GM12864 (cell line): ENCODE results near the gene ABI2.
A peak's percentile ranks its signal among the peaks of the same experiment; 100 is the strongest.

Experiments
- DNase-seq: peaks from one replicate; pipeline ENCODE4 v3.0.0-alpha.2; 2011; ENCODE audit warnings: low read depth
- H3K4me3 ChIP-seq: 2 replicates; pipeline ENCODE4 v1.5.1; 2011; ENCODE audit warnings: mild to moderate bottlenecking, low read depth, low read length, control low read depth
- TF ChIP-seq, protein P1 (sequence below): IDR thresholded peaks from 2 replicates; pipeline ENCODE4 v1.5.1; 2011; ENCODE audit warnings: low read depth, mild to moderate bottlenecking, moderate library complexity, low read length, control low read depth, inconsistent platforms; ENCODE audit errors: missing control alignments

The ABI2 gene

DNA sequence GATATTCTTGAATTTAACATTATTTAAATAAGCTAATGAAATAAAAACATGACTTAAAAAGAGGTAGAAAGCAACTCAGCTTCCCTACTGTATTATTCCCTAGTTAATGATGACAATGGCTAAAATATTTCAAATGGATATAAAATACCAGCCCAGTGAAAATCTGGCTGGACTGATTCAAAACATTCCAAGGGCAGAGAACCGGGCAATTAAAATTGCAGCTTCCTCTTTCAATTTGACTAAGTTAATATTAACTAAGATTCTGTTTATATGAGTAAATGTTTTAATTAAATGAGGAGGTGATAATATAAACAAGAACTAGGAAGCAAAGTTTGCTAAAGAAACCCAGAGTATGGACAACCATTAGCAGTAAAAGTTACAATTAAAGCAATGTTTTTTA, 141.4 kb downstream of the ABI2 start:
- H3K4me3 ChIP-seq: no peak overlapping the region
- TF ChIP-seq, protein P1, sequence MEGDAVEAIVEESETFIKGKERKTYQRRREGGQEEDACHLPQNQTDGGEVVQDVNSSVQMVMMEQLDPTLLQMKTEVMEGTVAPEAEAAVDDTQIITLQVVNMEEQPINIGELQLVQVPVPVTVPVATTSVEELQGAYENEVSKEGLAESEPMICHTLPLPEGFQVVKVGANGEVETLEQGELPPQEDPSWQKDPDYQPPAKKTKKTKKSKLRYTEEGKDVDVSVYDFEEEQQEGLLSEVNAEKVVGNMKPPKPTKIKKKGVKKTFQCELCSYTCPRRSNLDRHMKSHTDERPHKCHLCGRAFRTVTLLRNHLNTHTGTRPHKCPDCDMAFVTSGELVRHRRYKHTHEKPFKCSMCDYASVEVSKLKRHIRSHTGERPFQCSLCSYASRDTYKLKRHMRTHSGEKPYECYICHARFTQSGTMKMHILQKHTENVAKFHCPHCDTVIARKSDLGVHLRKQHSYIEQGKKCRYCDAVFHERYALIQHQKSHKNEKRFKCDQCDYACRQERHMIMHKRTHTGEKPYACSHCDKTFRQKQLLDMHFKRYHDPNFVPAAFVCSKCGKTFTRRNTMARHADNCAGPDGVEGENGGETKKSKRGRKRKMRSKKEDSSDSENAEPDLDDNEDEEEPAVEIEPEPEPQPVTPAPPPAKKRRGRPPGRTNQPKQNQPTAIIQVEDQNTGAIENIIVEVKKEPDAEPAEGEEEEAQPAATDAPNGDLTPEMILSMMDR: no peak
- no peak for DNase-seq

DNA sequence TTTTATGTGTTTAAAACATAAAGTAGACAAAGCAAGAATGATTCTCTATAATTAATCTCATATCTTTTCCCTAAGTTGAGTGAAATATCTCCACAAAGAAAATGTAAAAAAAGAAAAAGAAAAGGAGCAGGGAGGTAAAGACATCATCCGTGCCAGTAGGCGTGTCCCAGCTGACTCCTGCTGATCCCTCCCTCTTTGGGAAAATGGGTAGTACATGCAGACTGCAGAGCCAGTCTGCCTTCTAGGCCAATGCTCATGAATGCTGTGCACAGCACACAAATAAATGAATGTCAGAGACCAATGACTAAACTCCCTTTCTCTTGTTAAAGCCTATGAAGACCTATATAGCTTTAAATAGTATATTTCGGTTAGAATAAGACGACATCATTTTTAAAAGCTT, 142.2 kb downstream of the ABI2 start:
- TF ChIP-seq, protein P1: no peak
- no peak overlapping the region for H3K4me3 ChIP-seq
- no peak for DNase-seq

DNA sequence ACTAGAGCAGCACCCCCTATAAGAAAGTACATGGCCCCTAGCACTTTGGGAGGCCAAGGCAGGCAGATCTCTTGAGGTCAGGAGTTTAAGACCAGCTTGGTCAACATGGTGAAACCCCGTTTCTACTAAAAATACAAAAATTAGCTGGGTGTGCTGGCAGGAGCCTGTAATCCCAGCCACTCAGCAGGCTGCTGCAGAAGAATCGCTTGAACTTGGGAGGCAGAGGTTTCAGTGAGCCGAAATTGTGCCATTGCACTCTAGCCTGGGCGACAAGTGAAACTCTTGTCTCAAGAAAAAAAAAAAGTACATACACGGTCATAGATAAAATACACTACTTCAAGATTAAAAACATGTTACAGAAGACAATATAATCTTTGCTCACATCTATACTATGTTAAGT, 143.1 kb downstream of the ABI2 start:
- TF ChIP-seq, protein P1: no peak
- DNase-seq: no peak
- no peak overlapping the region for H3K4me3 ChIP-seq

DNA sequence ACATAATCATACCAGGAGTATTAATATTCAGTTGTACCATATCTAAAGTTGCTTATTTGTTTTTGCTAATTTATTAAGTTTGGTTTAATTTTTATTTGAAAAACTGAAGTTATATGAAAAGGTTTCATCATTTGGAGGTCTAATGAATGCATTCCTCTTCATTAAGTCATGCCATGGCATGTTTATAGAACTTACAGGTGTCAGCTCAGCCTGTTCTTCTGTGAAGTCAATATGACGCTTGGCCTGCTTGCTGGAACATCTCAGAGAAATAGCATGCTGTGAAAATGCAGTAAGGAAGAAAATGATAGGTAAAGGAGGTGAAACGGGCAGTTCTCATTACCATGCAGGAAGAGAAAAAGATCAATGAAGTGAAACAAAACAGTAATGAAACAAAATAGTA, 148.7 kb downstream of the ABI2 start:
- TF ChIP-seq, protein P1: no peak
- no peak overlapping the region for H3K4me3 ChIP-seq
- DNase-seq: no peak

DNA sequence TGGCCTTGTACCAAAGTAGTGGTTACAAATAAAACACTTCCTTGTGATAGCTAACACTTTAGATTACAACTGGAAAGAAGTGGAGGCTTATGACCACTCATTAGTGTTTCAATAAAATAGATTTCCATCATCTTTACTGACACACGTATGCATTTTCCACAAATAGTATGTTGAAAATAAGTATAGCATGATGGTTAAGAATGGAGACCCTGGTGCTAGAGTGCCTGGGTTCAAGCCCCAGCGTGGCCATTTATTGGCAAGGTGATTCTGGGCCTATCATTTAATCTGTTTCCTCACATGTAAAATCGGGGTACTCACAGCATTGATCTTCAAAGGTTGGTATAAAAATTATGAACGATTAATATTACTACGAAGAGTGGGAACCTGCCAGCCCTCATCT, 152.4 kb downstream of the ABI2 start:
- DNase-seq: no peak
- no peak overlapping the region for H3K4me3 ChIP-seq
- TF ChIP-seq, protein P1: no peak

DNA sequence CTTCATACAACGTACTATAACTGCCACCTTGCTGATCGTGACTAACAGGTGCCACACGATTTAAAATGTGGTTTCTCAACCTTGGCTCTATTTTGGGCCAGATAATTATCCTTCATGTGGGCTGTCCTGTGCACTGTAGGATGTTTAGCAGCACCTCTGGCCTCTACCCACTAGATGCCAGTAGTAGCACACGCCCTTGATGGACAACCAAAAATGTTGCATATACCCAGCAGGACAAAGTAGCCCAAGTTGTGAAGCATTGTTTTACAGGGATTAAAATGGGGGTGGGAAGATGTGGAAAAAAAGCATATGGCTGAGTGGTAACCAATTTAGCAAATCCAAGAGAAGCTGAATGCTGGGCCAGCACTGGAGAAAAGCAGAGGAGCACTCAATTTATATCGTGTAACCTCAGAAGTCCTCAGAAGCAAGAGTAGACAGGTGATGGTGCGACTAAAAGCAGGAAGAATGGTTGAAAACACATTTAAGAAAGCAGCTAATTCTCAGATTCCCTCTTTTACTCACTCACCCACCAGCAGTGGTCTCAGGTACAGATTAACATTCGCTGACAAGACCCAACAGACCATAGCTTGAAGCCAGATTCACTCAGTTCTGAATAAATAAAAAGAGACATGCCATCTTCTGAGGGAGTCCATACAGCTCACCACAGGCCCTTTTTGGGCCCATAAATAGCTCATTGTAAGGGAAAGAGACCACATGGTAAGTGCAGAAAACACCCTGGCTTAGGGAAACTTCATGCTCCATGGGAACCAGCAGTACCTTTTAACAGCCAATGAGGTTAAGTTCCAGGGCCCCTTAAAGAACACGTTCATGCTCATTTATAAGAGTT, 156.3 kb downstream of the ABI2 start:
- TF ChIP-seq, protein P1: peak; percentile 89
- DNase-seq: peak; percentile 25
- no peak overlapping the region for H3K4me3 ChIP-seq

DNA sequence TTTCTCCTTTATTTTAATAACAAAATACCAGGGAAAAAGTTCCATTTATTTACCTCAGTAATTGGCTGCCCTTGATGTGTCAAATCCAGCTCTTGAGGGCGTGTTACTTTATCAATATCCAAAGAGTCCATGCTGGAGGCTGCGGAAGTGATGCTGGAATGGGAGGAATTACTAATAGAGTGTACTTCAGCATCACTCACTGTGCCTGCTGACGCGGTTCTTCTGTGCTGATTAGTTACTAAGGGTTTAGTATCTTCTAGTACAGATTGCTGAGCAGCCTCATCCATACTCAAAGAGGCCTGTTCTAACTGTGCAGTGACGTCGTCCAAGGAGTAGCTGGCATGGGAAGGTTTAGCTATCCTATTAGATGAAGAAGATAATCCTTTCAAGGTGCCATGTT, 161.3 kb downstream of the ABI2 start:
- H3K4me3 ChIP-seq: no peak overlapping the region
- TF ChIP-seq, protein P1: no peak

More for the DNA sequence above, 161.3 kb downstream of the ABI2 start:
- no peak for DNase-seq
